Measurements from ENCODE around the gene SLC15A1. TPM values are rescaled to one million over a fixed set of nuclear protein-coding genes. Genes with fewer than 3 reads are reported as not detected.

The SLC15A1 gene
- total RNA-seq, 2 donors from 2014 or later, result 2.4 to 38.5 TPM

- no peaks in the 10 kb centered on the region for H3K4me1 ChIP-seq
- H3K27me3 ChIP-seq, result no peaks in the 10 kb centered on the region
- no peak for TF ChIP-seq CTCF (IDR thresholded peaks at IDR 0.05)
- no peak for DNase-seq
- intact Hi-C loops (cut with DNase I), result no loop called here
- H3K36me3 ChIP-seq, result no peaks in the 10 kb centered on the region
- no peak overlapping the region for H3K4me3 ChIP-seq
- H3K9me3 ChIP-seq, result no peaks in the 10 kb centered on the region
- no peak overlapping the region for H3K9ac ChIP-seq (ENCODE audit: low read depth in 2 of 2, low read length in 2 of 2)
- H3K27ac ChIP-seq, result no peak overlapping the region
These were observed 87.4 kb downstream of the SLC15A1 start for GRCh38 chr13:98664924-98665637.

GRCh38 chr13:98664510-98664909, 88.0 kb downstream of the SLC15A1 start:
- intact Hi-C loops (cut with DNase I), result no loop called here
- H3K4me3 ChIP-seq, result no peak overlapping the region
- no peaks in the 10 kb centered on the region for H3K27me3 ChIP-seq
- no peak for TF ChIP-seq CTCF (IDR thresholded peaks at IDR 0.05)
- DNase-seq, result no peak
- no peaks in the 10 kb centered on the region for H3K4me1 ChIP-seq
- no peaks in the 10 kb centered on the region for H3K9me3 ChIP-seq
- H3K36me3 ChIP-seq, result no peaks in the 10 kb centered on the region
- no peak overlapping the region for H3K9ac ChIP-seq (ENCODE audit: low read depth in 2 of 2, low read length in 2 of 2)
- H3K27ac ChIP-seq, result no peak overlapping the region

DNA sequence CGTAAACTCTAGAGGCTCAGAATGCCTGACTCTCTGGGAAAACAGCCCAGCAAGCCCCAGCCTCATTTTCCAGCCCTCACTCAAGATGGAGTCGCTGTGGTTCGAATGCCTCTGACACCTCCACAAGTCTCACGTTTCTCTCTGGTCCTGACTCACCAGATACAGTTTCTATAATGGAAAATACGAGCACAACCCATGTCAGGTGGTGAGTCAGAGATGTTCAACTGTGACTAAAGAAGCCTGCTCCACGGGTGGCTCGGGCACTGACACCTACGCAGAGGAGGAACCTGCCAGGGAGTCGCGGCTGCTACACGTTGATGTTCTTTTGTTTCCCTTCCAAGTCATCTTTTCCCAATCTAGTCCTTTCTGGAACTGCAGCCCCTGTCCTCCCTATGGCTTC, 88.4 kb downstream of the SLC15A1 start:
- Histone ChIP-seq H3K9me3 (no peaks in the 10 kb centered on the region), H3K36me3 (no peaks in the 10 kb centered on the region), H3K9ac (ENCODE audit: low read depth in 2 of 2, low read length in 2 of 2) (no peak overlapping the region), H3K27ac (no peak overlapping the region), H3K4me1 (no peaks in the 10 kb centered on the region), H3K4me3 (no peak overlapping the region), H3K27me3 (no peaks in the 10 kb centered on the region)
- intact Hi-C loops (cut with DNase I), result no loop called here
- DNase-seq, result no peak
- TF ChIP-seq CTCF (IDR thresholded peaks at IDR 0.05), result no peak

DNA sequence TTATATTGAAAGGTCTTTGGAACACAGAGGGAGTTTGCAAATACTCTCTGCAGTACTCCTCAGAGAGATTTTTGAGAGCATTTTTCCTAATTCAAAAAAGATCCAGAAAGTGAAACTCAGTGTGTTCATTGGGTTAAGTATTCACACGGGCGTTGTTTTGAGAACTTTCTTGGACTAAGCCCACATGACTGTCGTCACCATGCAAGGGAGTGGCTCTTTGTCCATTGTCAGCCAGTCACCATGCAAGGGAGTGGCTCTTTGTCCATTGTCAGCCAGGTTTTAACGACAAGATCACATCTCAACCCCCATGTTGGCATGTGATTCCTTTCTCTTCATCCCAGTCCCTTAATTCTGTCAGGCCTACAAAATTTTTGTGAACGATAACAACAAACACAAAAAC, 94.3 kb downstream of the SLC15A1 start:
- intact Hi-C loops (cut with DNase I), result no loop called here
- peak; percentile 38 for DNase-seq
- Histone ChIP-seq H3K9me3 (no peaks in the 10 kb centered on the region), H3K9ac (ENCODE audit: low read depth in 2 of 2, low read length in 2 of 2) (no peak overlapping the region), H3K4me1 (no peaks in the 10 kb centered on the region), H3K36me3 (no peaks in the 10 kb centered on the region), H3K27ac (no peak overlapping the region), H3K4me3 (no peak overlapping the region), H3K27me3 (no peaks in the 10 kb centered on the region)
- no peak for TF ChIP-seq CTCF (IDR thresholded peaks at IDR 0.05)

DNA sequence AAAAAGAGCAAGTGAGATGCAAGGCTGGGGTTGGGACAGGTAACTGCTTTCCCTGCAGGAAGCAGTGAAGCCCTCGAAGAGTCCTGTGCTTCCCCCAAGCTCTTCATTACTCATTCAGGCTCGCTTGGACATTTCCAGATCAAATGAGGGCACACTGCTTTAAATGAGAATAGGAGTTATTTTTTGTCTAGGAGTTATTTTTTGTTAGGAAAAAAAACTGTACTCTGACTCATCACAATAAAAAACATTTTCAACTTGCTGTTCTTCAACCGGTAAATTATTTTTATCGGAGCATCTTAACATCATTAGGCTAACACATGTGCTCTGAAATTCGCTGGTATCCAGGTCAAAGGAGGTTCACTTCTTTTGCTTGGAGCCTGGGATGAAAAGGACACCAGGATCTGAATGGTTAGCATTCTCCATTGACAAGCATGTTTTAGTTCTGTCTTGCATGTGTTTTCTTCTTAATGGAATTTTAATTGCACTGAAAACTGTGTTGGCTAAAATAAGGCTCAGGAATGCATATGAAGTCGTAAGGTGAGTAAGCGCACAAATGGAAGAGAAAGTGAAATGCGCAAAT, 94.9 kb downstream of the SLC15A1 start:
- TF ChIP-seq CTCF (IDR thresholded peaks at IDR 0.05), result no peak
- Histone ChIP-seq H3K27ac (no peak overlapping the region), H3K9ac (ENCODE audit: low read depth in 2 of 2, low read length in 2 of 2) (no peak overlapping the region), H3K4me1 (no peaks in the 10 kb centered on the region), H3K4me3 (no peak overlapping the region), H3K36me3 (no peaks in the 10 kb centered on the region), H3K27me3 (no peaks in the 10 kb centered on the region), H3K9me3 (no peaks in the 10 kb centered on the region)
- intact Hi-C loops (cut with DNase I), result no loop called here
- no peak for DNase-seq

Measured in colonic mucosa (tissue), 4 donors.